Choroid plexus epithelial cell (primary cell): Measurements from ENCODE around the gene NDUFA11.

Experiments
- DNase-seq: peaks from one replicate; pipeline ENCODE4 v3.0.0-alpha.2; 2010; ENCODE audit warnings: low read depth
- H3K4me3 ChIP-seq: 2 replicates; pipeline ENCODE4 v1.5.1; 2011; ENCODE audit warnings: low read depth, mild to moderate bottlenecking, control low read depth, low read length, moderate library complexity
- TF ChIP-seq, protein P1 (sequence below): conservative IDR thresholded peaks from 2 replicates; pipeline ENCODE4 v1.5.1; 2011; ENCODE audit warnings: low read depth, mild to moderate bottlenecking, control low read depth, inconsistent platforms, low read length, moderate library complexity

The NDUFA11 gene

DNA sequence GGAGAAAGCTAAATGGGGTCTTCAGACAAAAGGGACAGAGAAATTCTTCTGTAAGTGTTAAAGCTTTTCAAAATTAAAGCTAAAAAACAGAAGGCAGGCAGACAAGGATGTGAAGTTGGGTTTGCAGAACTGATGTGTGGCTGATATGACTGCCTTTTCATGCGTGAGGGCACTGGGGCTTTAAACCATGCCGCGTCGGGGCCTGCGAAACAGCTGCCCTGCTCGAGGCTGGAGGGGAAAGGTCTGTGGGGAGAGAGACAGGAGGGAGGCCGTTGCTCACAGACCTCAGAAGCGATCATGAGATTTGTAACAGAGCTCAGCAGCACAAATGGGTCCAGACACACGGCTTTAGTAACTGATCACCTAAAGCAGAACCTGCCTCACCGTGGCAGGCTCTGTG is 34.0 kb upstream of the NDUFA11 start:
- no peak for DNase-seq
- H3K4me3 ChIP-seq = no peak overlapping the region
- TF ChIP-seq, protein P1, sequence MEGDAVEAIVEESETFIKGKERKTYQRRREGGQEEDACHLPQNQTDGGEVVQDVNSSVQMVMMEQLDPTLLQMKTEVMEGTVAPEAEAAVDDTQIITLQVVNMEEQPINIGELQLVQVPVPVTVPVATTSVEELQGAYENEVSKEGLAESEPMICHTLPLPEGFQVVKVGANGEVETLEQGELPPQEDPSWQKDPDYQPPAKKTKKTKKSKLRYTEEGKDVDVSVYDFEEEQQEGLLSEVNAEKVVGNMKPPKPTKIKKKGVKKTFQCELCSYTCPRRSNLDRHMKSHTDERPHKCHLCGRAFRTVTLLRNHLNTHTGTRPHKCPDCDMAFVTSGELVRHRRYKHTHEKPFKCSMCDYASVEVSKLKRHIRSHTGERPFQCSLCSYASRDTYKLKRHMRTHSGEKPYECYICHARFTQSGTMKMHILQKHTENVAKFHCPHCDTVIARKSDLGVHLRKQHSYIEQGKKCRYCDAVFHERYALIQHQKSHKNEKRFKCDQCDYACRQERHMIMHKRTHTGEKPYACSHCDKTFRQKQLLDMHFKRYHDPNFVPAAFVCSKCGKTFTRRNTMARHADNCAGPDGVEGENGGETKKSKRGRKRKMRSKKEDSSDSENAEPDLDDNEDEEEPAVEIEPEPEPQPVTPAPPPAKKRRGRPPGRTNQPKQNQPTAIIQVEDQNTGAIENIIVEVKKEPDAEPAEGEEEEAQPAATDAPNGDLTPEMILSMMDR = no peak

- no peak overlapping the region for H3K4me3 ChIP-seq
- no peak for DNase-seq
- TF ChIP-seq, protein P1 = no peak
Measured at GRCh38 chr19:5936292-5936592, 32.7 kb upstream of the NDUFA11 start.

GRCh38 chr19:5935473-5936291 is 32.1 kb upstream of the NDUFA11 start:
- no peak for DNase-seq

DNA sequence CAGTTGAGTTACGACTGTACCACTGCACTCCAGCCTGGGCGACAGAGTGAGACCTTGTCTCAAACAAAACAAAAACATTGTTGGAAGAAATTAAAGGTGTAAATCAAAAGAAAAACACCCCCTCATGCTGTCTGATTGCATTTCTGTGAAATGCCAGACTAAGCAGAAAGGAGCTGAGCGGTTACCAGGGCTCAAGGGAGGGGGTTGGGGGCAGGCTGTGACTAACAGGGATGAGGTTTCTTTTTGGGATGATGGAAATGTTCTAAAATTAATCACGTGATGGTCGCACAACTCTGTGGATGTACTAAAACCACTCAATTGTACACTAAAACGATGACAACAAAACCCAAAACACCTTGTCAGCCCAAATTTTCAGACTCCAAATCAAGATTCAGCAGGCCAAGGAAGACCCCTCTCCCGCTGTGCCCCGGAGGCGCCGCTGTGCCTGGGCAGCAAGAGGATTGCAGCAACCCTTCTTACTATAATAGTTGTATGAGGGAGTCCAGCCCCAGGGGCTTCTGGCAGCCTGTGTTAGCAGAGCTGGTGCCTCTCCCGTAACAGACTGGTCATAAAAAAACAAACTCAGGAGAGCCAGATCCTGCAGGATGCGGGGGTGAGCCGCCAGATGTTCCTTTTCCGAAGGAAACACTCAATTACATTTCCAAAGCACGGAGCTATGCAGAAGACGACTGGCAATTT is 31.3 kb upstream of the NDUFA11 start:
- peak; percentile 64 for DNase-seq
- H3K4me3 ChIP-seq = no peak overlapping the region

More at GRCh38 chr19:5935473-5936291, 32.1 kb upstream of the NDUFA11 start:
- no peak overlapping the region for H3K4me3 ChIP-seq
- TF ChIP-seq, protein P1 = no peak

GRCh38 chr19:5934069-5934401 is 30.4 kb upstream of the NDUFA11 start:
- no peak overlapping the region for H3K4me3 ChIP-seq
- TF ChIP-seq, protein P1 = no peak
- no peak for DNase-seq

More for the DNA sequence above, 31.3 kb upstream of the NDUFA11 start:
- TF ChIP-seq, protein P1 = no peak

- H3K4me3 ChIP-seq = no peak overlapping the region
- TF ChIP-seq, protein P1 = no peak
- DNase-seq = no peak
Measured at GRCh38 chr19:5933391-5934068, 29.9 kb upstream of the NDUFA11 start.
